ENCODE results near the gene KAZN. TPM values are rescaled to one million over a fixed set of nuclear protein-coding genes. Genes with fewer than 3 reads are reported as not detected.

KAZN gene
- total and polyA plus RNA-seq, 2 of the 8 experiments (the other 6 are each of a cell fraction or from before 2014, with no cell fraction given): 3.7 to 11.8 TPM

DNA sequence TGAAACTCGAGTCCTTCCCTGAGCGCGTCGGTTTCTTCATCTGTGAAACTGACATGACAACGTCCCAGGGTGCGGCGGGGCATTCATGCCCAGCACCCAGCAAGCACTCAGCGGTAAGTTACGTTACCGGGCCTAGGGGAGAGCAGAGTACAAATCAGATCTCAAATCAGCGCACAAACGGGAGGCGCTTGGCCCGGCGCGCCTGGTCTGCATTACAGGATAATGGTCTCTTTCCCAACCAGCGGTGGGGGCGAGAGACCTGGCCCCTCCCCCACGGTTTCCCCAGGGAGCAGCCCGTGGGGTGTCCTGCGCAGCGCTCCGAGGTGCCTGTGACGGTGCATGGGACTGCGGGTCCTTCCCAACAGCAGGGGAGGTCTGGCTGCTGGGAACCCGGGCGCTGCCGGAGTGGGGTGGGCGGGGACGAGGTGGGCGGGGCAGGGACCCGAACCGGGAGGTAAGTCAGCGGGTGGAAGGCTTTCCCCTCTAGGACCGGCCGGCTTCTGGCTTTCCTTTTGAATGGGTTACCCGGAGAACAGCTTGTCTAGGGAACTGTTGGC lies 556.1 kb downstream of the KAZN start:
- H2BK120ac ChIP-seq (replicated peaks; ENCODE audit: low read depth, low read length): no peak overlapping the region
- no peak overlapping the region for H3K14ac ChIP-seq (ENCODE audit: insufficient read length)
- H3K4ac ChIP-seq (replicated peaks; ENCODE audit: insufficient read length, low read depth, low read length): no peak overlapping the region
- H4K8ac ChIP-seq (ENCODE audit: extremely low read depth, insufficient read depth, low read length): no peak overlapping the region
- no peak overlapping the region for H2BK5ac ChIP-seq (ENCODE audit: low read depth, low read length)
- peaks cover 3% of the 10 kb centered on the region; the same call in 1 of the 2 replicates for H3K79me1 ChIP-seq (ENCODE audit: low read depth, low read length)
- no peak overlapping the region for H3K56ac ChIP-seq (replicated peaks; ENCODE audit: insufficient read length, low read depth, low read length)
- H3K27me3 ChIP-seq (replicated peaks in 1 of 4; ENCODE audit: control insufficient read depth in 3 of 4, extremely low read depth in 1 of 4, insufficient read depth in 3 of 4, low read length in 3 of 4): peaks cover 0 to 23% (median 10%) of the 10 kb centered on the region in 4 experiments; a peak in 6 of 7 replicates
- H3K9me3 ChIP-seq (ENCODE audit: insufficient read depth in 2 of 2, low read depth in 1 of 2, low read length in 1 of 2): no peaks in the 10 kb centered on the region
- FAIRE-seq (no peak), DNase-seq (ENCODE audit: low read depth in 1 of 2, low spot score in 2 of 2) (peak in 1 of 2 experiments; percentile 68)
- H2BK15ac ChIP-seq (ENCODE audit: low read length): no peak overlapping the region
- peak overlapping the region; percentile 84 to 87 for H3K4me2 ChIP-seq (ENCODE audit: insufficient read depth in 1 of 2, low read depth in 2 of 2, low read length in 2 of 2)
- H2BK12ac ChIP-seq (ENCODE audit: low read depth, low read length): no peak overlapping the region
- ChIA-PET POLR2A (ENCODE audit: partially characterized antibody) (interaction anchor here (0.6 kb wide), 1 partner anchor 8 kb away, joined by 5 read pairs; no protein-coding TSS in a partner anchor), CTCF (ENCODE audit: partially characterized antibody) (interaction anchor here (0.6 to 6.6 kb wide), 11 partner anchors 17 to 202 kb away, joined by 3 to 83 read pairs (median 4); no protein-coding TSS in a partner anchor)
- H3K27ac ChIP-seq (ENCODE audit: low read depth, low read length): no peak overlapping the region
- peaks cover 11% of the 10 kb centered on the region in 2 experiments for H4K20me1 ChIP-seq (replicated peaks in 1 of 2; ENCODE audit: control insufficient read depth in 1 of 2, insufficient read depth in 2 of 2, low read length in 2 of 2)
- H3K4me1 ChIP-seq (replicated peaks in 1 of 4; ENCODE audit: control insufficient read depth in 3 of 4, insufficient read depth in 4 of 4, low read length in 3 of 4): peaks cover 3 to 15% (median 8%) of the 10 kb centered on the region in 4 experiments
- no peak overlapping the region for H3K9ac ChIP-seq (replicated peaks in 1 of 4; ENCODE audit: extremely low read depth in 1 of 4, low read depth in 3 of 4, low read length in 3 of 4)
- H4K91ac ChIP-seq (replicated peaks; ENCODE audit: insufficient read length, low read length): no peak overlapping the region
- no peak overlapping the region for H2BK20ac ChIP-seq (ENCODE audit: low read length)
- H2AFZ ChIP-seq (ENCODE audit: low read length): no peak overlapping the region
- peak overlapping the region; percentile 32; the same call in 1 of the 2 replicates for H3K18ac ChIP-seq (ENCODE audit: extremely low read depth, low read length)
- H3K23ac ChIP-seq (ENCODE audit: insufficient read length): no peak overlapping the region
- peaks cover 0 to 31% of the 10 kb centered on the region in 2 experiments; a peak in 3 of 4 replicates for H3K79me2 ChIP-seq (ENCODE audit: control insufficient read depth in 1 of 2, insufficient read depth in 2 of 2, low read length in 2 of 2)
- no peaks in the 10 kb centered on the region for H3K36me3 ChIP-seq (ENCODE audit: control insufficient read depth in 2 of 4, insufficient read depth in 4 of 4, low read length in 3 of 4)
- 4% methylated on average over 24 of the region's 37 CpGs; no CpG with 5 or more reads in 1 of the 2 experiments for WGBS, 2 experiments (ENCODE audit: extremely low coverage in 1 of 2, insufficient coverage in 1 of 2, insufficient read length in 1 of 2, insufficient replicate concordance in 2 of 2, low coverage in 1 of 2, low lambda C conversion rate in 2 of 2, missing lambda C conversion rate in 1 of 2)
- H4K5ac ChIP-seq (ENCODE audit: insufficient read length, low read depth, low read length): no peak overlapping the region
- no peak for TF ChIP-seq GABPA (IDR thresholded peaks at IDR 0.05; ENCODE audit: borderline replicate concordance, insufficient read depth, low read length)
- peak; percentile 80 for TF ChIP-seq SAP30 (IDR thresholded peaks at IDR 0.05; ENCODE audit: insufficient read depth, insufficient replicate concordance, low read length)
- TF ChIP-seq ASH2L (IDR thresholded peaks at IDR 0.05; ENCODE audit: low read length): peak; percentile 9
- 0 out of 2 replicates have a peak, but pooled peaks have one; percentile 5 for TF ChIP-seq FOSL1 (IDR thresholded peaks at IDR 0.05; ENCODE audit: insufficient read depth, low read depth, low read length)
- no peak for TF ChIP-seq SIRT6 (IDR thresholded peaks at IDR 0.05; ENCODE audit: low read length)
- TF ChIP-seq SIX5 (IDR thresholded peaks at IDR 0.05; ENCODE audit: low read depth, low read length): no peak
- TF ChIP-seq NRF1 (IDR thresholded peaks at IDR 0.05; ENCODE audit: low read depth, low read length): no peak
- no peak overlapping the region for H2AK5ac ChIP-seq (ENCODE audit: low read depth, low read length)
- peak overlapping the region; percentile 59 to 84 (median 74) for H3K4me3 ChIP-seq (ENCODE audit: extremely low read depth in 1 of 4, insufficient read depth in 2 of 4, low read depth in 3 of 4, low read length in 4 of 4)
- peaks cover 14% of the 10 kb centered on the region; the same call in 1 of the 2 replicates for H3K23me2 ChIP-seq (ENCODE audit: low read depth, low read length)
